ENCODE results near the gene GAS7. TPM values are rescaled to one million over a fixed set of nuclear protein-coding genes. Genes with fewer than 3 reads are reported as not detected.
"Not testable (repeated sequence)": the region's sequence is repeated elsewhere in the genome, so short reads cannot be mapped to it uniquely, and the experiment has no call there.

GAS7 gene
- total RNA-seq, 8 experiments from 2014 or later: 4.1 to 37.7 (median 9.7) TPM

DNA sequence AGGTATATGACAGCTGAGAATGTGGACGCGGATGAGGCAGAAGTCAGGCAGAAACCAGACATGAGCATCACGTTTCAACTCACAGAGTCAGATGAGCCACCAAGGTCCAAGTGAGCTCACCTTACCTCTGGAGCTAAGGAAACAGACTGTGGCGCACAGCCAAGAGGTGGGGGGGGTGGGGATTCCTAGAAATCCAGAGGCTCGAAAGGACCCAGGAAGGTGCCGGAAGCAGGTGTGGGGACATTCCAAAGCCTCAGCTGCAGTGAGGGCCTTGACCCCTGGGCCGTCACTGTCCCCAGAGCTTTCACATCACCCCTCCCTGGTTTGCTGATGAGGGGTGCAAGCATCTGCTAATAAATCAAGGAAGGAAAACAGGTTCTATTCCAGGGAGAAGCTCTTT, 264.1 kb downstream of the GAS7 start:
- 60 to 90% (median 83%) methylated on average over 2 to 6 of the region's 7 CpGs; no CpG with 5 or more reads in 5 of the 10 experiments for WGBS, 10 experiments
- H3K4me1 ChIP-seq (replicated peaks in 1 of 2): no peaks in the 10 kb centered on the region
- H3K4me3 ChIP-seq: no peak overlapping the region
- no peak overlapping the region for H3K27ac ChIP-seq
- ATAC-seq (replicated peaks in 6 of 8): no peak
- in situ Hi-C loops (cut with MboI; ENCODE audit: low pct_unique_long_range_greater_than_20kb in 2 of 9, low sequenced_read_pairs in 9 of 9, unreplicated experiment in 9 of 9): loop anchor here in 2 of 9 experiments (25.0 kb wide), 2 partner anchors 378 to 678 kb away; no protein-coding TSS in a partner anchor

GRCh38 chr17:9932491-9932890, 265.9 kb downstream of the GAS7 start:
- in situ Hi-C loops (cut with MboI; ENCODE audit: low pct_unique_long_range_greater_than_20kb in 2 of 9, low sequenced_read_pairs in 9 of 9, unreplicated experiment in 9 of 9): loop anchor here in 2 of 9 experiments (25.0 kb wide), 2 partner anchors 380 to 680 kb away; no protein-coding TSS in a partner anchor
- peak in 2 of 8 experiments; percentile 46 to 66 for ATAC-seq (replicated peaks in 6 of 8)
- Histone ChIP-seq H3K4me1 (replicated peaks in 1 of 2) (peaks cover 0 to 5% of the 10 kb centered on the region in 2 donors), H3K4me3 (no peak overlapping the region), H3K27ac (no peak overlapping the region)
- WGBS, 10 experiments: 0 to 100% (median 68%) methylated on average over 1 to 2 of the region's 2 CpGs; no CpG with 5 or more reads in 4 of the 10 experiments

- Histone ChIP-seq H3K4me3 (no peak overlapping the region), H3K4me1 (replicated peaks in 1 of 2) (peaks cover 0 to 5% of the 10 kb centered on the region in 2 donors), H3K27ac (no peak overlapping the region)
- ATAC-seq (replicated peaks in 6 of 8): no peak
- 60 to 100% (median 90%) methylated on average over 1 to 4 of the region's 12 CpGs; no CpG with 5 or more reads in 5 of the 10 experiments for WGBS, 10 experiments
- in situ Hi-C loops (cut with MboI; ENCODE audit: low pct_unique_long_range_greater_than_20kb in 2 of 9, low sequenced_read_pairs in 9 of 9, unreplicated experiment in 9 of 9): loop anchor here in 2 of 9 experiments (25.0 kb wide), 2 partner anchors 381 to 681 kb away; no protein-coding TSS in a partner anchor
These were observed 267.2 kb downstream of the GAS7 start for GRCh38 chr17:9931144-9931741.

- 56 to 98% (median 86%) methylated on average over 3 to 8 of the region's 8 CpGs; no CpG with 5 or more reads in 3 of the 10 experiments for WGBS, 10 experiments
- H3K4me1 ChIP-seq (replicated peaks in 1 of 2): peaks cover 2 to 6% of the 10 kb centered on the region in 2 donors
- no peak overlapping the region for H3K4me3 ChIP-seq
- ATAC-seq (replicated peaks in 6 of 8): no peak
- in situ Hi-C loops (cut with MboI; ENCODE audit: low pct_unique_long_range_greater_than_20kb in 2 of 9, low sequenced_read_pairs in 9 of 9, unreplicated experiment in 9 of 9): loop anchor here in 4 of 9 experiments (10.0 to 25.0 kb wide), 3 partner anchors 382 to 685 kb away; no protein-coding TSS in a partner anchor
- H3K27ac ChIP-seq: no peak overlapping the region
These were observed 268.5 kb downstream of the GAS7 start for GRCh38 chr17:9929871-9930270.

- Histone ChIP-seq H3K4me3 (no peak overlapping the region), H3K4me1 (replicated peaks in 1 of 2) (peaks cover 3 to 7% of the 10 kb centered on the region in 2 donors), H3K27ac (no peak overlapping the region)
- 0 to 68% (median 47%) methylated on average over 1 to 8 of the region's 13 CpGs; no CpG with 5 or more reads in 2 of the 10 experiments for WGBS, 10 experiments
- in situ Hi-C loops (cut with MboI; ENCODE audit: low pct_unique_long_range_greater_than_20kb in 2 of 9, low sequenced_read_pairs in 9 of 9, unreplicated experiment in 9 of 9): loop anchor here in 4 of 9 experiments (10.0 to 25.0 kb wide), 3 partner anchors 384 to 686 kb away; no protein-coding TSS in a partner anchor
- ATAC-seq (replicated peaks in 6 of 8): peak in 7 of 8 experiments; percentile 11 to 66 (median 53)
These were observed 269.6 kb downstream of the GAS7 start for GRCh38 chr17:9928601-9929333.

DNA sequence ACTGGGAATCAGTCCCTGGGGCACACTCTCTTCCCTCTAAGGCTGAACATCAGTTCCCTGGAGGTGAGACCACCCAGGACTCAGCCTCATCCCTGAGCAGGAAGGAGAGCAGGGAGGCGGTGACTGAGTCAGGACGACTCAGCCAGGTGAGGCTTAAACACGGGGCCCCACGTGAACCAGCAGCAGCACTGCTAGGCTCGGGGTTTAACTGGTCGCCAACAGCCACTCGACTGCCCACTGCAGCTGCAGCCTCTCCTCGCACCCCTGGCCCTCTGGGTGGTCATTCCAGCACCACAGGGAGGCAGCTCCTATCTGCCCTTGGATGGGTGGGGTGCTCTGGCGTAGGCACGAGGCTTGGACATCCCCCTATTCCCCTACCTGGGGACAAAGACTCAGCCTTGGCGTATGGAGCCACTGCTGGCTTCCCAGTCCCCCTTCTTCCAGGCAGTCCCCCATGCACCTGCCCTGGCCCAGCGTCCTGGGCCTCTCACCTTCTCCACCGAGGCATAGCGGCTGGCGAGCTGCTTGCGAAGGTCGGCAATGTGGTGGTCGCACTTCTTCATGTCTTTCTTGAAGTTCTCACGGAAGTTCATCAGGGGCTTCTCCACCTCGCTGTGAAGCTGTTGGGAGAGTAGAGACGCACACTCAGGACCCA, 272.1 kb downstream of the GAS7 start:
- no peak overlapping the region for H3K4me3 ChIP-seq
- no peak for ATAC-seq (replicated peaks in 6 of 8)
- H3K27ac ChIP-seq: no peak overlapping the region
- 80 to 100% (median 81%) methylated on average over 1 to 13 of the region's 21 CpGs; no CpG with 5 or more reads in 6 of the 10 experiments for WGBS, 10 experiments
- H3K4me1 ChIP-seq (replicated peaks in 1 of 2): peaks cover 3 to 7% of the 10 kb centered on the region in 2 donors
- in situ Hi-C loops (cut with MboI; ENCODE audit: low pct_unique_long_range_greater_than_20kb in 2 of 9, low sequenced_read_pairs in 9 of 9, unreplicated experiment in 9 of 9): loop anchor here in 4 of 9 experiments (10.0 to 25.0 kb wide), 3 partner anchors 386 to 689 kb away; no protein-coding TSS in a partner anchor

DNA sequence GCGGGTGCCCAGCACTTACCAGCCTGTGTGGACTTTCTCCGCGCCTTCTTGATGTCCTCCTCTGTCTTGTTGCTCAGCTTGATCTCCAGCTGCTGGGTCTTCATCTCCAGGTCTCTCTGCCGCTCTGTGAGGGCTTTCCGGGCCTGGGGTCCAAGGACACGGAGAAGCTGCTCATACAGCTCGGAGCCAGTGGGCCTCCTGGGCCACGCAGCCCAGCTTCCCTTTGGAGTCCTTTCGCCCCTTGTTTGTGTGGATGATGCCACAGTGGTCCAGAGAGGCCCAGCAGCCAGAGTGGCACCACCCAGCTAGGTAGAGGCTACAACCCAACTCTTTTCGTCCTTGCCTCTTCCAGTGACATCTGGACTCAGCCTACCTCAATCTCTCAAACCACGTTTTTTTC, 272.9 kb downstream of the GAS7 start:
- H3K4me3 ChIP-seq: no peak overlapping the region
- no peak overlapping the region for H3K27ac ChIP-seq
- peaks cover 3 to 7% of the 10 kb centered on the region in 2 donors for H3K4me1 ChIP-seq (replicated peaks in 1 of 2)
- WGBS, 10 experiments: 73 to 100% (median 90%) methylated on average over 1 to 3 of the region's 11 CpGs; no CpG with 5 or more reads in 5 of the 10 experiments
- in situ Hi-C loops (cut with MboI; ENCODE audit: low pct_unique_long_range_greater_than_20kb in 2 of 9, low sequenced_read_pairs in 9 of 9, unreplicated experiment in 9 of 9): loop anchor here in 4 of 9 experiments (10.0 to 25.0 kb wide), 3 partner anchors 387 to 689 kb away; no protein-coding TSS in a partner anchor
- ATAC-seq (replicated peaks in 6 of 8): no peak

DNA sequence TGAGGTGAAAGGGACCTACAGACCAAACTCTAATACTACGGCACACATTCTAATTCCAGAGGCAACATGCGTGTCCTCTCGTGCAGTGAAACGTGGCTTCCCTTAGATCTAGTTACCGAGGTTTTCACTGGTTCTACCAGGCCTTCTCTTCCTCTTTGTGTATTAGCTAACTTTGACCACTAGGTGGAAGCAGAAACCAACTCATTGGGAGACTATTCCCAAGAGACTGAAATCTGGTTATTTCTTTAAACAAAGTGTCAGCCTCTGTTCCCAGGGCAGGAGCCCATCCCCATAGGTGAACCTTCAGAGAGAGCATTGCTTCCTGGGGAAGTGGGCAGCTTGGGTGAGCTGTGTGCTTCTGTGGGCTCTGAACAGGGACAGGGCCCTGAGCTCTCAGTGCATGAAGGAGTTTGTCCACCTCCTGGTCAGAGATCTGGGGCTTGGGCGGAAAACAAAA, 273.6 kb downstream of the GAS7 start:
- 0 to 100% (median 13%) methylated on average over 1 to 5 of the region's 6 CpGs; no CpG with 5 or more reads in 3 of the 10 experiments for WGBS, 10 experiments
- no peak overlapping the region for H3K4me3 ChIP-seq
- no peak overlapping the region for H3K27ac ChIP-seq
- H3K4me1 ChIP-seq (replicated peaks in 1 of 2): peaks cover 3 to 7% of the 10 kb centered on the region in 2 donors
- peak; percentile 73 to 91 (median 84) for ATAC-seq (replicated peaks in 6 of 8)
- in situ Hi-C loops (cut with MboI; ENCODE audit: low pct_unique_long_range_greater_than_20kb in 2 of 9, low sequenced_read_pairs in 9 of 9, unreplicated experiment in 9 of 9): loop anchor here in 8 of 9 experiments (10.0 to 25.0 kb wide), 3 partner anchors 388 to 690 kb away; no protein-coding TSS in a partner anchor

GRCh38 chr17:9922012-9922848, 276.2 kb downstream of the GAS7 start:
- WGBS, 10 experiments: 85 to 96% (median 92%) methylated on average over 5 to 14 of the region's 14 CpGs
- in situ Hi-C loops (cut with MboI; ENCODE audit: low pct_unique_long_range_greater_than_20kb in 2 of 9, low sequenced_read_pairs in 9 of 9, unreplicated experiment in 9 of 9): loop anchor here in 7 of 9 experiments (10.0 to 25.0 kb wide), 2 partner anchors 690 to 693 kb away; no protein-coding TSS in a partner anchor
- Histone ChIP-seq H3K4me1 (replicated peaks in 1 of 2) (peaks cover 3% of the 10 kb centered on the region in 2 donors), H3K4me3 (no peak overlapping the region), H3K27ac (no peak overlapping the region)
- ATAC-seq (replicated peaks in 6 of 8): no peak

DNA sequence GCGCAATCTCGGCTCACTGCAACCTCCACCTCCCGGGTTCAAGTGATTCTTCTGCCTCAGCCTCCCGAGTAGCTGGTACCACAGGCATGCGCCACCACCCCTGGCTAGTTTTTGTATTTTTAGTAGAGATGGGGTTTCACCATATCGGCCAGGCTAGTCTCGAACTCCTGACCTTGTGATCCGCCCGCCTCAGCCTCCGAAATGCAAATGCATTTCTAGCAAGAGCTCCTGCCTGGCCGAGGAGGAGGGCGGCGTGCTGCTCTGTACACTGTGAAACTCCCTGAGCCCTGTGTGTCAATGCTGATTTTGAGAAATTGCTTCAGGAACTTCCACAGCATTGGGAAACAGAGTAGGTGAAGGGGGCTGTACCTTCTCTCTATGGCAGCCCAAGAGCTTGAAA, 277.2 kb downstream of the GAS7 start:
- WGBS, 10 experiments: 80 to 100% (median 92%) methylated on average over 1 to 5 of the region's 13 CpGs; no CpG with 5 or more reads in 4 of the 10 experiments
- in situ Hi-C loops (cut with MboI; ENCODE audit: low pct_unique_long_range_greater_than_20kb in 2 of 9, low sequenced_read_pairs in 9 of 9, unreplicated experiment in 9 of 9): loop anchor here in 7 of 9 experiments (10.0 to 25.0 kb wide), 2 partner anchors 691 to 694 kb away; no protein-coding TSS in a partner anchor

GRCh38 chr17:9918804-9919352, 279.5 kb downstream of the GAS7 start:
- 54 to 100% (median 93%) methylated on average over 1 to 2 of the region's 5 CpGs; no CpG with 5 or more reads in 6 of the 10 experiments for WGBS, 10 experiments
- ATAC-seq (replicated peaks in 6 of 8): no peak
- no peaks in the 10 kb centered on the region for H3K4me1 ChIP-seq (replicated peaks in 1 of 2)
- in situ Hi-C loops (cut with MboI; ENCODE audit: low pct_unique_long_range_greater_than_20kb in 2 of 9, low sequenced_read_pairs in 9 of 9, unreplicated experiment in 9 of 9): loop anchor here in 4 of 9 experiments (25.0 kb wide), 1 partner anchor 693 kb away; no protein-coding TSS in a partner anchor
- no peak overlapping the region for H3K27ac ChIP-seq
- no peak overlapping the region for H3K4me3 ChIP-seq

More for the DNA sequence above, 277.2 kb downstream of the GAS7 start:
- H3K4me1 ChIP-seq (replicated peaks in 1 of 2); ATAC-seq (replicated peaks in 6 of 8); H3K4me3 ChIP-seq; H3K27ac ChIP-seq: not testable (repeated sequence)
